Glomerular visceral epithelial cell (primary cell): ENCODE data around the gene ACLY.
"Not testable (repeated sequence)": the region's sequence is repeated elsewhere in the genome, so short reads cannot be mapped to it uniquely, and the experiment has no call there.

Experiments
- DNase-seq: peaks from one replicate; pipeline ENCODE4 v3.0.0-alpha.2; 2016; ENCODE audit errors: extremely low spot score

The ACLY gene

DNA sequence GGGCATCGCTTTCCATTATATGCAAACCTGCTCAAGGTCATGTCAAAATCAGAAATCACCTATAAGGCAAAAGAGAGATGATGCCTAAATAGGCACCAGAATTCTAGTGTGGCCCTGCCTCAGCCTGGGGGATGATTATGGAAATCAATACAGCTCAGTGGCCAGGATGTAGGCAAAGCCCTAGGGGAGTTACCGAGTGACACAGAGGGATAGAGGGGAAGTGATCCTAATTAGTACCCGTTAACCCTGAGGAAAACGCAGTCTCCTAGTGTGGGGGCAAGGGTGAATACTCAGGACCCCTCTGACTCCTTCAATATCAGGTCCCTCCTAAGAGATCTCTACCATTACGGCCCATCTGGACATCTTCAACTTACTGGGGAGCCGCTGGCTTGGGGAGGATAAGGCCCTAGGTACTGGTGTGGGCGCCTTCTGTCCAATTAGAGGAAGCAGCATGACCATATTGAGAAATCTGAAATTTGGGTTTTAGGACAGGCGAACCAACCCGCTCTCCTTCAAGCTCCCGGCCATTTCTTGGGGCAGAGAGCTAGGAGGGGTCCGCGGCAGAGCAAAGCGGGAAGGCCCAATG, 83.4 kb downstream of the ACLY start:
- no peak for DNase-seq

DNA sequence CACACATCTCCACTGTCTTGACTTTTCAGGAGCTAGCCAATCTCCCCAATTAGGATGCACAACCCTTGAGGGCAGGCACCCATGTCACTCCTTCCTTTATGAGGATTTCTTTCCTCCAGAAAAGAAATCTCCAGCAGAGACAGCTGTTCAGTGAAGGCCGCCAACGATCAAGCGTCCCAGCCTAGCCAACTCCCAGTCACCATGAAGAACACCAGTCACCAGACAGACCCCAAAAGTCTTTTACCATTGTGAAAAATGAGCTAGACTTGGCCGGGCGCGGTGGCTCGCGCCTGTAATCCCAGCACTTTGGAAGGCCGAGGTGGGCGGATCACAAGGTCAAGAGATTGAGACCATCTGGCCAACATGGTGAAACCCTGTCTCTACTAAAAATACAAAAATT, 88.8 kb downstream of the ACLY start:
- not testable (repeated sequence) for DNase-seq

DNA sequence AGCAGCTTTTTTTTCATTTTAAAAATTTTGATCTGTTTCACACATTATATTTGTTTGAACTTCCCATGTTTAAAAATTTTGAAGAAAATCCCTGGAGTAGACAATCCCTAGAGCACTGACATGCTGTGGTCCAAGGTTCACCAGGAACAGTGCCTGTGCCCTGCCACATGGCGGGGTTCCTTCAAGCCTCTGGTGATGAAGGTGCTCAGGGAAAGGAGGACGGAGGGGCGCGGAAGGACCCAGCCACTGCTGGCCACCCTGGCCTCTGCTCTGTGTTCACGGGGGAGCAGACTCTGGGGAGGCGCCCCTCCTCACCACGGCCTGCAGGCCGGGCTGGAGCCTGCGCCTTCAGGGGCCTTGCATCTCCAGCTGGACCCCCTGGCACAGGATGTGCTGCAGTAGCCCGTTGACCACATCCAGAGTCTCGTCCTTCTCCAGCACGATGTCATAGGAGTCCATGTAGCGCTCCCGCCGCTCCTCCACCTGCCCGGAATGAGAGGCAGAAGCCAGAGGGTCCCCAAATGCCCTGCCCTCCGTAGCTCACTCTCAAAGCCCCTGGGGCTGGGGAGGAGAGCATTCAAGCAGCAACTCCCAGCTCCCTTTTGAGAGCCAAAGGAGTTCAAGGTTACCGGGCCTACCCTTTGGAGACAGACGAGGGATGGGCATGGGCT, 93.4 kb downstream of the ACLY start:
- DNase-seq: no peak

DNA sequence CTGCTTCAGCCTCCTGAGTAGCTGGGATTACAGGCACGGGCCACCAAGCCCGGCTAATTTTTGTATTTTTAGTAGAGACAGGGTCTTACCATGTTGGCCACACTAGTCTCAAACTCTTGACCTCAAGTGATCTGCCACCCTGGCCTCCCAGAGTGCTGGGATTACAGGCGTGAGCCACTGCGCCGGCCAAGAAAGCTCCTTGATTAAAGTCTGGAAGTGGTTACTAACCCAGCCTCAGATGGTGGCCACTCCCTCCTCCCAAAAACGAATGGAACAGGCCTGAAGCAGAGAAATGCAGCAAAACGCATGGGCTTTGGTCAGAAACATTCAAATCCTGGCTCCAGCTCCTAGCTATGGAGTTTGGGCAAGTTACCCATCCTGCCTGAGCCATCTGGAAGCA, 94.7 kb downstream of the ACLY start:
- no peak for DNase-seq

DNA sequence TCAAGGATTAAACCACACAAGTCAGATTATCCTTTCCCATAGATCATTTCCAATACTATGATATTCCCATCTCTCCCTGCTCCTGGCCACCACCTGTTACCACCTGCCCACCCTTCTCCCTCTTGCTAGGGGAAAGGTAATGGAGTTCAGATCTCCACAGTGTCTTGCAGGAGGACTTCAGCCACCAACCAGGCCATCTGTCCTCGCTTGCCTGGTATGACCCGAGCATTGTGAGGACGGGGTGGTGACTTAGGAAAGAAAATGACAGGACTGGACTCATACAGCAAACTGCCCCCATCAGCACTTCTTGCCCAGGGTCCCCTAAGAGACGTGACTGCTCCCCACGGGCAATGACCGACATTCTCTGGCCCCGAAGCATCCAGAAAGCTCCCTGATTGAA, 95.2 kb downstream of the ACLY start:
- DNase-seq: no peak

DNA sequence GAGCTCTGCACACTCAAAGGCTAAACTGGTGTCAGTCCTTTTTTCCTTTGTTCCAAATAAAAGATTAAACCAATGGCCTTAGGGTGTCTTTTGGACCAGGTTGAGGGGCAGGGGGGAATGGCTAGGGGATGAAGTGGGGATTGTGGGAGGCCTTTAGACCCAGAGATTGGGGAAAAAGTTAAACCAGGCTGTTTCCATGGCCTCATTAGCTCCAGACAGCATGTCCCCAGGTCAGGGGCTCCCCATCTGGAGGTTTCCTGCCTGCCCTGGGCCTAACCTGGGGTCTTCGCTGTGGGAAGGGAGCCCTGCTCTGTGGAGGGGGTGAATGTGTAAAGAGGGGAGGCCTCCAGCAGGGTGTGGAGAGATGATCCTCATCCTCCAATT, 95.6 kb downstream of the ACLY start:
- no peak for DNase-seq

DNA sequence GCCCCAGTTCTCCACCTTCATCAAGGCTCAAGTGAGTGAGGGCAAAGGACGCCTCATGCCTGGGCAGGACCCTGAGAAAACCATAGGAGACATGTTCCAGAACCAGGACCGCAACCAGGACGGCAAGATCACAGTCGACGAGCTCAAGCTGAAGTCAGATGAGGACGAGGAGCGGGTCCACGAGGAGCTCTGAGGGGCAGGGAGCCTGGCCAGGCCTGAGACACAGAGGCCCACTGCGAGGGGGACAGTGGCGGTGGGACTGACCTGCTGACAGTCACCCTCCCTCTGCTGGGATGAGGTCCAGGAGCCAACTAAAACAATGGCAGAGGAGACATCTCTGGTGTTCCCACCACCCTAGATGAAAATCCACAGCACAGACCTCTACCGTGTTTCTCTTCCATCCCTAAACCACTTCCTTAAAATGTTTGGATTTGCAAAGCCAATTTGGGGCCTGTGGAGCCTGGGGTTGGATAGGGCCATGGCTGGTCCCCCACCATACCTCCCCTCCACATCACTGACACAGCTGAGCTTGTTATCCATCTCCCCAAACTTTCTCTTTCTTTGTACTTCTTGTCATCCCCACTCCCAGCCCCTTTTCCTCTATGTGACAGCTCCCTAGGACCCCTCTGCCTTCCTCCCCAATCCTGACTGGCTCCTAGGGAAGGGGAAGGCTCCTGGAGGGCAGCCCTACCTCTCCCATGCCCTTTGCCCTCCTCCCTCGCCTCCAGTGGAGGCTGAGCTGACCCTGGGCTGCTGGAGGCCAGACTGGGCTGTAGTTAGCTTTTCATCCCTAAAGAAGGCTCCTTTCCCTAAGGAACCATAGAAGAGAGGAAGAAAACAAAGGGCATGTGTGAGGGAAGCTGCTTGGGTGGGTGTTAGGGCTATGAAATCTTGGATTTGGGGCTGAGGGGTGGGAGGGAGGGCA, 96.3 kb downstream of the ACLY start:
- no peak for DNase-seq

DNA sequence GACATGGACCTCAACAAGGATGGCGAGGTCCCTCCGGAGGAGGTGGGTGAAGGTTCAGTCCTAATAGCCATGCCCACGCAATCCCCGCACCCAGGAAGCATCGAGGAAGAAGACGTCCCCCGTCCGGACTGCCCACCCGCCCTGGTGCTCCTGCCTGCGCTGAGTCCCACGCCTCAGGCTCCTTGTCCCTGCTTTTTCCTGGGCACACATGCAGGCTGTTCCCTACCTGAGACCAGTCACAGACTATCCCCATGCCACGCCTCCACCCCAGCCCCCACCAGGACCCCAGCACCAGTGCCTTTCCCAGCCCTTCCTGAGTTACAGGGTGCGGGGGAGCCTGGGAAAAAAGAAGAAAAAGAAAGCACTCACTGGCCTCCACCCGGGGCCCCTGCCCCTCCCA, 97.0 kb downstream of the ACLY start:
- DNase-seq: no peak

DNA sequence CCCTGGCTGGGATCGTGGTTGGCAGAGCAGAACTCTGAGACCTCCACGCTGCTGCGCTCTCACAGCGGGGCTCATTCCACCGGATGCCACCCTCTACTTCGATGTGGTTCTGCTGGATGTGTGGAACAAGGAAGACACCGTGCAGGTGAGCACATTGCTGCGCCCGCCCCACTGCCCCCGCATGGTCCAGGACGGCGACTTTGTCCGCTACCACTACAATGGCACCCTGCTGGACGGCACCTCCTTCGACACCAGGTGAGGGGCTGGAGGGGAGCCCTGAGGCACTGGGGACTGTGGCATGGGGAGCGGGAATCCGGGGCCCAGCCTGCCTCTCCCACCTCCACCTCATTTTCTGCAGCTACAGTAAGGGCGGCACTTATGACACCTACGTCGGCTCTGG, 100.7 kb downstream of the ACLY start:
- DNase-seq: no peak
